ENCODE data around the gene PKD1L1. TPM values are rescaled to one million over a fixed set of nuclear protein-coding genes. Genes with fewer than 3 reads are reported as not detected.

The PKD1L1 gene
- total RNA-seq, 2 experiments from 2014 or later, result 0.06 to 0.19 TPM

DNA sequence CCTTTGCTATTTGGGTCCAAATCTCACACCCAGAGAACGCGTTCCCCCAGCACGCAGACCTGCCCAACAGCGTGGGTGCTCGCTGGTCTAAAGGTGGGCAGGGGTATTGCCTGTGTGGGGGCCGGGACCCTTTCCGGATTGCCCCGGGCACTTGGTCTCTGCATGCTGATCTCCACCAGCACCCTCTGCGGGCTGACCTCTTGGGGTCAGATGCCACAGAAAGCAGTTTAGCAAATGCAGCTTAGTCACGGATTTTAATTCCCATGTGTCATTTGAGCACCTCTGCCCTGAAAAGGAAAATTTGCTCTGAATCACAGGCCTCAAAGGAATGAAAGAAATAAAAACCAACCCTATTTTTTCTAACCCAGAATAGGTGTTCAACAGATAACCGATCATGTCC is 46.7 kb downstream of the PKD1L1 start:
- H3K27me3 Mint-ChIP-seq, result peaks cover 13% of the 10 kb centered on the region
- ATAC-seq (no peak), DNase-seq (no peak)
- CTCF ChIA-PET, result no interaction called here
- no peak overlapping the region for H3K27ac Mint-ChIP-seq
- H3K4me3 Mint-ChIP-seq, result no peak overlapping the region
- no peaks in the 10 kb centered on the region for H3K36me3 Mint-ChIP-seq
- H3K9me3 Mint-ChIP-seq (ENCODE audit: low read depth), result no peaks in the 10 kb centered on the region
- no peaks in the 10 kb centered on the region for H3K4me1 Mint-ChIP-seq

DNA sequence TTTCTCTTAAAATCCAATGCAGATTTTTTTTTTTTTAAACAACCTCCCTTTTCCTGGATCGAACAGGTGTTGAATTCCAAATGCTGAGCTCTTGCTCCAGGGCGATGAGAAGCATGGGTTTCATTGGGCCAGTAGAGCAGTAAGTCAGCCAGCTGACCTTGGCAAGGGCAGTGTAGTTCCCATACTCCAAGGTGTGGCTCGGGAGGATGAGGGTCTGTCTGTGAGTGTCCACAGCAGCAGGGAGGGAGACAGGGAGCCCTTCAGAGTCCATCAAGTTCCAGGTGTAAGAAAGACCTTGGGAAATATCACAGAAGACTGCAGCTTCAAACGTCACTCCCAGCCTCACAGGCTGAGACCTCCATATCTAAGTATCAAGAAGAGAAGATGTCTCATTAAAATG is 50.4 kb downstream of the PKD1L1 start:
- no peaks in the 10 kb centered on the region for H3K9me3 Mint-ChIP-seq (ENCODE audit: low read depth)
- CTCF ChIA-PET, result no interaction called here

DNA sequence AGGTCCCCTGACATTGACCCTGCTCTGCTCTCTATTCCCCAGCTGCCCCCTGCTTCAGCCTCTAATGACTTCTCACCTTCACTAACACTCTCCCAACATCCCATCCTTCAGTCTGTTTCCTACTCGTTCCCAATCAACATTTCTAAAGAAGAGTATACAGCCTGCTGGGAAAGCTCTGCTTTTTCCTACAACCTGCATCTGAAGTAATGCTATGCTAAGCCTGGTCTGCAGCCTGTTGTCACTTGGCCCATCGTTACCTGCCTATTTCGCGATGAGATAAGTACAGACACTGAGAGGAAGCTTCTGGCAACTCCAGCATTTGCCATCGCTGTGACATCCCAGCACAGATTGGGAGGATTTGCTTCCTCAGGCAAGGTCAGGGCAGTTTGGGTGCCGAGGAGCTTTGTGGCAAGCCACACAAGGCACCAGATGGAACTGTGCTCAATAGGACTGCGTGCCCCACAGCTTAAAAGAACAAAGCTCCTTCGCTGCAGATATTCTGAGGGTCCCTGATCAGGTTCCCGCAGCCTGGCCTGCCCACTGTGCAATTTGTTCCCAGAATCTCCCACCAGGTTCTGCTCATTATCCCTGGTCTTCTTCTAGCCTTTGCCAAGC is 51.4 kb downstream of the PKD1L1 start:
- CTCF ChIA-PET, result no interaction called here
- Mint-ChIP-seq H3K27ac (no peak overlapping the region), H3K4me3 (no peak overlapping the region), H3K27me3 (peaks cover 14% of the 10 kb centered on the region), H3K9me3 (ENCODE audit: low read depth) (no peaks in the 10 kb centered on the region), H3K36me3 (no peaks in the 10 kb centered on the region), H3K4me1 (peaks cover 2% of the 10 kb centered on the region)
- DNase-seq (no peak), ATAC-seq (no peak)

More for the DNA sequence above, 50.4 kb downstream of the PKD1L1 start:
- Mint-ChIP-seq H3K4me1 (peaks cover 2% of the 10 kb centered on the region), H3K36me3 (no peaks in the 10 kb centered on the region), H3K27me3 (peaks cover 14% of the 10 kb centered on the region), H3K4me3 (no peak overlapping the region), H3K27ac (no peak overlapping the region)
- DNase-seq (no peak), ATAC-seq (no peak)

GRCh38 chr7:47895026-47895425 is 53.2 kb downstream of the PKD1L1 start:
- no peak for ATAC-seq
- CTCF ChIA-PET, result no interaction called here

GRCh38 chr7:47893721-47894365 is 54.4 kb downstream of the PKD1L1 start:
- H3K4me3 Mint-ChIP-seq, result no peak overlapping the region
- no peak overlapping the region for H3K27ac Mint-ChIP-seq
- ATAC-seq, result no peak
- peaks cover 2% of the 10 kb centered on the region for H3K4me1 Mint-ChIP-seq
- peaks cover 12% of the 10 kb centered on the region for H3K27me3 Mint-ChIP-seq
- CTCF ChIA-PET, result no interaction called here
- H3K36me3 Mint-ChIP-seq, result no peaks in the 10 kb centered on the region
- DNase-seq, result peak; percentile 18
- no peaks in the 10 kb centered on the region for H3K9me3 Mint-ChIP-seq (ENCODE audit: low read depth)

More at GRCh38 chr7:47895026-47895425, 53.2 kb downstream of the PKD1L1 start:
- Mint-ChIP-seq H3K4me1 (peaks cover 2% of the 10 kb centered on the region), H3K4me3 (no peak overlapping the region), H3K27me3 (peaks cover 12% of the 10 kb centered on the region), H3K9me3 (ENCODE audit: low read depth) (no peaks in the 10 kb centered on the region), H3K36me3 (no peaks in the 10 kb centered on the region), H3K27ac (no peak overlapping the region)
- no peak for DNase-seq

DNA sequence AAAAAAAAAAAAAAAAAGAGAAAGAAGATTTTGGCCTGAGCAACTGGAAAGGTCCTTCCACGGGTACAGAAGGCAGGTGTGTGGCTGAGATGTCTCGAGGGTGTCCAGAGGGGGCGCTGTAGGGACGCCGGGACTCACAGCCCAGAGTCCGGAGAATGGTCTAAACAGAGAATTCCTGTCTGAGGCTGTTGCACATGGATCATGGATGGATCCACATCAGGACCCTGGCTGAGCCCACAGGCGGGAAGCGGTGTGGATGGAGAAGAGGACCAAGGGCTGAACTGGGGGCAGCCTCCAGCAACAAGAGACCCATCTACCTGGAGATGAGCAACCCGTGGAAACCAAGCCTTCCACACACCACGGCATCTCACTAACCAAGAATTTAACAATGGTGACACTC is 55.0 kb downstream of the PKD1L1 start:
- Mint-ChIP-seq H3K27ac (no peak overlapping the region), H3K9me3 (ENCODE audit: low read depth) (no peaks in the 10 kb centered on the region), H3K27me3 (peaks cover 12% of the 10 kb centered on the region), H3K4me3 (no peak overlapping the region), H3K4me1 (peaks cover 2% of the 10 kb centered on the region), H3K36me3 (no peaks in the 10 kb centered on the region)
- DNase-seq (peak; percentile 31), ATAC-seq (no peak)
- CTCF ChIA-PET, result no interaction called here

- Mint-ChIP-seq H3K27ac (no peak overlapping the region), H3K36me3 (no peaks in the 10 kb centered on the region), H3K4me3 (no peak overlapping the region), H3K4me1 (peaks cover 2% of the 10 kb centered on the region), H3K9me3 (ENCODE audit: low read depth) (no peaks in the 10 kb centered on the region), H3K27me3 (no peaks in the 10 kb centered on the region)
- CTCF ChIA-PET, result no interaction called here
- peak; percentile 12 for DNase-seq
- no peak for ATAC-seq
Observed at GRCh38 chr7:47890606-47891005, 57.7 kb downstream of the PKD1L1 start.

DNA sequence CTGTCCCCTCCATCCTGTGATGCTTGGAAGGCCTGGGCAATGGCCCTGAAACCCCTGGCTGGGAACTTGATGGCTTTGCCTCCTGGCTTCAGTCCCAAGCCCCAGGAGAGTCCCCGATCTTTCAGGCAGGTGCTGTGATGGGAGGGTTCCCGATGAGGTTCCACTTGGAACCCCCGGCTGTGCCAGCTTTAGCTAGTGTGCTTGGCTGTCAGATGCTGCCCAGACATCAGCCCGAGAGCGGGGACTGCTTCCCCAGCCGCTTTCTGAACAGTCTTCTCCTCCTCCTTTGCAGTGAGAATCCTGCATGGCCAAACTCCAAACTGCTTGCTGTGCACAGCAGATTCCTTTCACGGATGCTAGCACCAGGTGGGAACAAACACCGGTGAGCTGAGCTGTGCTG is 58.1 kb downstream of the PKD1L1 start:
- no peak overlapping the region for H3K27ac Mint-ChIP-seq
- H3K27me3 Mint-ChIP-seq, result no peaks in the 10 kb centered on the region
- ATAC-seq (no peak), DNase-seq (no peak)
- H3K4me1 Mint-ChIP-seq, result no peaks in the 10 kb centered on the region
- no peaks in the 10 kb centered on the region for H3K36me3 Mint-ChIP-seq
- CTCF ChIA-PET, result no interaction called here
- H3K4me3 Mint-ChIP-seq, result no peak overlapping the region
- H3K9me3 Mint-ChIP-seq (ENCODE audit: low read depth), result no peaks in the 10 kb centered on the region

DNA sequence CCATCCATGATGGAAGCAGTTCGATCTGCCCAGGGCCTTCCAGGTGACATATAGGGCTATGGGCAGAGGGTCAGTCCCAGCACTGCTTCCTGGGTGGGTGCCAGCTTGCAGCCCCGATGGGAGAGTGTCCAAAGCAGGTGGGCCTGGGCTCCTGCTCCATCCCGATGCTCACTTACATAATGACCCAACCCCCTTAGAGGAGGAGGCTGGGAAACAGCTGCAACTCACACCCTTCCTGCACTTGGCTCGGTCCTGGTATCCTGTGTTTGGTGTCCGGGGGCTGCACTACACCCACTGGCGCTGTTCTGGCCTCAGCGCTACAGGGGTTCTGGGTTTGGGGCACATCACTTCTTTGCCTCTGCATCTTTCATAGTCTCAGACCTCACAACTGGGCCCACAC is 58.5 kb downstream of the PKD1L1 start:
- H3K27me3 Mint-ChIP-seq, result no peaks in the 10 kb centered on the region
- H3K4me1 Mint-ChIP-seq, result peaks cover 2% of the 10 kb centered on the region
- H3K36me3 Mint-ChIP-seq, result no peaks in the 10 kb centered on the region
- H3K9me3 Mint-ChIP-seq (ENCODE audit: low read depth), result no peaks in the 10 kb centered on the region
- DNase-seq (no peak), ATAC-seq (no peak)
- H3K4me3 Mint-ChIP-seq, result no peak overlapping the region
- CTCF ChIA-PET, result no interaction called here
- no peak overlapping the region for H3K27ac Mint-ChIP-seq

DNA sequence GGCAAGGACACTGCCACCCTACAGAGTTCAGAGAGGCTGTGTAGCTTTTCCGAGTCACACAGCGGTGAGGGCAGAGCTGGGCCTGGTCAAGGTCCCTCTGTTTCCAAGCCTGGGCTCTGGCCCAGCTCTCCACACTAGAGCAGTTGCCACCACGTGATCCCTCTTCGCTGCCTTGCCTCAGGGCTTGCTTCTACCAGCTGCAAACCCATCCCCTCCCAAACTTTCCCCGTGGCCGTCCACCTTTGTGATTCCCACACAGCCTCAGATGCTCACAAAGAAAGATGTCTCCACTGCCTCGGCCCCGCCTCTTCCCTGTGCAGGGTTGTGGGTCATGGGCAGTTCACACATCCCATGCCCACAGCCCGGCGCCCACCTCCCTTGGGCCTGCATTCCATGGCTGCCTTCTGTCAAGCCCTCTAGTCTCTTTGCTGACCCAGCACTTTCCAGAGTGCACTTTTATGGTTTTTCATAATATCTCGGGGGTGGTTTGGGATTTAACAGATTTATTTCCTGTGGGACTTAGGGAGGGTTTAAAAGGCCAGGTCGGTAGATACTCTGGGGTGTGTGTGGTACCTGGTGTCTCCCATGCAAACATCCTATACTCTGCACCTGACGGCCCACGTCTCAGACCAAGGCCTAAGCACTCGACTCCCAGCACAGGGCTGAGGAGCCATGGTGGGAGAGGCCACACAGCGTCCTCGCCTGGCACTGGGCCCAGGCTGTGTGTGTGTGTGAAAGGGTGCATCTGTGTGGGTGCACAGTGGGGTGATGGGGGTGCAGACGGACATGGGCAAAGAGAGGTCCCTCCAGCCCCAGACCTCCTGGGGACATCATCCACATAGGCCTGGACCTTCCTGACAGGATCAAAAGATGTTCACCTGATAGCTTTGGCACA is 59.6 kb downstream of the PKD1L1 start:
- CTCF ChIA-PET, result no interaction called here
- Mint-ChIP-seq H3K27me3 (no peaks in the 10 kb centered on the region), H3K4me3 (no peak overlapping the region), H3K4me1 (peaks cover 2% of the 10 kb centered on the region), H3K27ac (no peak overlapping the region), H3K9me3 (ENCODE audit: low read depth) (no peaks in the 10 kb centered on the region), H3K36me3 (no peaks in the 10 kb centered on the region)
- ATAC-seq (no peak), DNase-seq (no peak)

- H3K27ac Mint-ChIP-seq, result no peak overlapping the region
- CTCF ChIA-PET, result no interaction called here
Observed at GRCh38 chr7:47887016-47887640, 61.1 kb downstream of the PKD1L1 start.

DNA sequence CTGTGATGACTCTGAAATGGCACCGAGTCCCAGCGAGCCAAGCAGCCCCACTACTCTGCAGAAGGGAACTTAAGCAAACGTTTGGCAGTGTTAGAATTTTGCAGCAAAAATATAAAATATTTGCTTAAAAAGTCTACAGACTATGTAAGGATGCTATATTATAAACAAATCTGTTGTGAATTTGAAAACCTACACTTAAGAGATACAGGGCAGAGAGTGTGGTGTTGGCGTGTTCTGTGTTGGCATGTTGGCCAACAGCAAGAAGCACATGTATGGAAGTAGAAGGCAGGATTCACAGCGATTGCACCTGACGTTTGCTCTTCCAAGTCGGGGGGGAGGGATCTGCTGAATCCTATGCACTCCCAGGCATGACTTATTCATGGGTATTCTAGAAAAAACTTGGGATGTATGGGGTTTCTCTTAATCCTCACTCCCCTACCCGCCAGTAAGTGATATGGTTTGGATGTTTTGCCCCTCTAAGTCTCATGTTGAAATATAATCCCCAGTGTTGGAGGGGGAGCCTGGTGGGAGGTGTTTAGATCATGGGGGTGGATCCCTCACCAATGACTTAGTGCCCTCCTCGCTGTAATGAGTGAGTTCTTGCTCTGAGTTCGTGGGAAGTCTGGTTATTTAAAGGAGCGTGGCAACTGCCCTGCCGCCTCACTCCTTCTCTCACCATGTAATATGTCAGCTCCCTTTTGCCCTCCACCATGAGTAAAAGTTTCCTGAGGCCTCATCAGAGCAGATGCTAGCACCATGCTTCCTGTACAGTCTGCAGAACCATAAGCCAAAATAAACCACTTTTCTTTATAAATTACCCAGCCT is 62.1 kb downstream of the PKD1L1 start:
- Mint-ChIP-seq H3K4me1 (peaks cover 2% of the 10 kb centered on the region), H3K9me3 (ENCODE audit: low read depth) (no peaks in the 10 kb centered on the region), H3K36me3 (no peaks in the 10 kb centered on the region), H3K27me3 (no peaks in the 10 kb centered on the region), H3K4me3 (no peak overlapping the region), H3K27ac (no peak overlapping the region)
- DNase-seq (no peak), ATAC-seq (no peak)
- CTCF ChIA-PET, result no interaction called here

More at GRCh38 chr7:47887016-47887640, 61.1 kb downstream of the PKD1L1 start:
- H3K9me3 Mint-ChIP-seq (ENCODE audit: low read depth), result no peaks in the 10 kb centered on the region
- DNase-seq (no peak), ATAC-seq (no peak)
- no peak overlapping the region for H3K4me3 Mint-ChIP-seq
- no peaks in the 10 kb centered on the region for H3K27me3 Mint-ChIP-seq
- H3K4me1 Mint-ChIP-seq, result peaks cover 2% of the 10 kb centered on the region
- H3K36me3 Mint-ChIP-seq, result no peaks in the 10 kb centered on the region
